Activated T-helper 1 cell treated with anti-CD3 and anti-CD28 coated beads, Interleukin-12 subunit alpha, Interleukin-12 subunit beta, Interleukin-2, Interleukin-4 antibody, amounts not matched to agents 30 ng/mL and 10 ng/mL and 1 ng/mL, durations not matched to agents 14 hours and 24 hours and 36 hours (primary cell): ENCODE measurements around the gene NLGN2. TPM values are rescaled to one million over a fixed set of nuclear protein-coding genes. Genes with fewer than 3 reads are reported as not detected.
A peak's percentile ranks its signal among the peaks of the same experiment; 100 is the strongest.

Experiments used
- DNase-seq: peaks from one replicate; pipeline ENCODE4 v3.0.0; 2021; ENCODE audit warnings: low spot score
- H3K27ac Mint-ChIP-seq: one replicate; pipeline ENCODE4 v1.8.0; 2021; ENCODE audit warnings: mild to moderate bottlenecking, mixed read lengths
- H3K27me3 Mint-ChIP-seq: one replicate; pipeline ENCODE4 v1.8.0; 2022; ENCODE audit warnings: mild to moderate bottlenecking, moderate library complexity, mixed read lengths; ENCODE audit not compliant: insufficient read depth
- H3K36me3 Mint-ChIP-seq: one replicate; pipeline ENCODE4 v1.8.0; 2021; ENCODE audit warnings: low read depth, mixed read lengths
- H3K4me1 Mint-ChIP-seq: one replicate; pipeline ENCODE4 v1.8.0; 2021; ENCODE audit warnings: low read depth, mixed read lengths
- H3K4me3 Mint-ChIP-seq: one replicate; pipeline ENCODE4 v1.8.0; 2021; ENCODE audit warnings: mild to moderate bottlenecking, moderate library complexity, mixed read lengths
- H3K9me3 Mint-ChIP-seq: one replicate; pipeline ENCODE4 v1.8.0; 2021; ENCODE audit warnings: mixed read lengths
- intact Hi-C: fragments of 100-400 bp; cut with micrococcal nuclease; formaldehyde crosslinking; loops from one replicate; pipeline ENCODE4 v1.15.1; 2024
- total RNA-seq: library from RNA; stranded (reverse); gene quantifications from 2 replicates; pipeline ENCODE4 v1.2.3, GENCODE V29; 2022

The NLGN2 gene
- total RNA-seq, 1 donor from 2014 or later: 2.7 TPM

GRCh38 chr17:7437950-7438614, 30.4 kb downstream of the NLGN2 start:
- Mint-ChIP-seq H3K4me1 (peaks cover 43% of the 10 kb centered on the region), H3K36me3 (peaks cover 14% of the 10 kb centered on the region), H3K9me3 (no peaks in the 10 kb centered on the region), H3K4me3 (peak overlapping the region; percentile 81), H3K27me3 (peaks cover 7% of the 10 kb centered on the region), H3K27ac (peak overlapping the region; percentile 85)
- DNase-seq: peak; percentile 72
- intact Hi-C loops: loop anchor here (1.0 to 5.0 kb wide), 4 partner anchors 43 to 391 kb away; partner anchors contain the start of gene PLSCR3

GRCh38 chr17:7438656-7439460, 31.2 kb downstream of the NLGN2 start:
- Mint-ChIP-seq H3K9me3 (no peaks in the 10 kb centered on the region), H3K4me3 (peak overlapping the region; percentile 81), H3K27me3 (peaks cover 7% of the 10 kb centered on the region), H3K4me1 (peaks cover 43% of the 10 kb centered on the region), H3K27ac (peak overlapping the region; percentile 85), H3K36me3 (peaks cover 16% of the 10 kb centered on the region)
- no peak for DNase-seq
- intact Hi-C loops: loop anchor here (1.0 to 5.0 kb wide), 3 partner anchors 8 to 392 kb away; no protein-coding TSS in a partner anchor

- H3K27me3 Mint-ChIP-seq: peaks cover 10% of the 10 kb centered on the region
Observed at GRCh38 chr17:7439462-7440112, 31.9 kb downstream of the NLGN2 start, which contains the start of gene FGF11. FGF11 (plus strand) TSS chr17:7439512; CDS start chr17:7439621, 109 bp downstream.

GRCh38 chr17:7440113-7440833, 32.6 kb downstream of the NLGN2 start:
- intact Hi-C loops: no loop called here
- H3K4me3 Mint-ChIP-seq: peak overlapping the region; percentile 83
- H3K36me3 Mint-ChIP-seq: peaks cover 20% of the 10 kb centered on the region
- H3K27ac Mint-ChIP-seq: peak overlapping the region; percentile 83
- peak; percentile 35 for DNase-seq
- no peaks in the 10 kb centered on the region for H3K9me3 Mint-ChIP-seq
- H3K4me1 Mint-ChIP-seq: peaks cover 44% of the 10 kb centered on the region
- H3K27me3 Mint-ChIP-seq: peaks cover 10% of the 10 kb centered on the region

More at GRCh38 chr17:7439462-7440112, 31.9 kb downstream of the NLGN2 start, which contains the start of gene FGF11:
- peak within 1 kb of the TSS; percentile 85 for H3K27ac Mint-ChIP-seq
- no peak for DNase-seq
- no peaks in the 10 kb centered on the region for H3K9me3 Mint-ChIP-seq
- intact Hi-C loops: loop anchor here (1.0 to 5.0 kb wide), 3 partner anchors 8 to 392 kb away; no protein-coding TSS in a partner anchor
- peak within 1 kb of the TSS; percentile 83 for H3K4me3 Mint-ChIP-seq
- H3K36me3 Mint-ChIP-seq: peaks cover 20% of the 10 kb centered on the region
- H3K4me1 Mint-ChIP-seq: peaks cover 43% of the 10 kb centered on the region

GRCh38 chr17:7440834-7441195, 33.2 kb downstream of the NLGN2 start:
- no peak for DNase-seq
- H3K4me1 Mint-ChIP-seq: peaks cover 46% of the 10 kb centered on the region
- H3K4me3 Mint-ChIP-seq: peak overlapping the region; percentile 83
- intact Hi-C loops: no loop called here
- peaks cover 23% of the 10 kb centered on the region for H3K36me3 Mint-ChIP-seq
- peaks cover 13% of the 10 kb centered on the region for H3K27me3 Mint-ChIP-seq
- H3K9me3 Mint-ChIP-seq: no peaks in the 10 kb centered on the region
- H3K27ac Mint-ChIP-seq: no peak overlapping the region

GRCh38 chr17:7441266-7441665, 33.6 kb downstream of the NLGN2 start:
- no peak for DNase-seq
- Mint-ChIP-seq H3K27ac (no peak overlapping the region), H3K27me3 (peaks cover 15% of the 10 kb centered on the region), H3K4me3 (peak overlapping the region; percentile 69), H3K9me3 (no peaks in the 10 kb centered on the region), H3K36me3 (peaks cover 26% of the 10 kb centered on the region), H3K4me1 (peaks cover 46% of the 10 kb centered on the region)
- intact Hi-C loops: no loop called here

GRCh38 chr17:7442142-7442541, 34.5 kb downstream of the NLGN2 start:
- no peak for DNase-seq
- peaks cover 18% of the 10 kb centered on the region for H3K27me3 Mint-ChIP-seq
- peaks cover 38% of the 10 kb centered on the region for H3K4me1 Mint-ChIP-seq
- H3K27ac Mint-ChIP-seq: no peak overlapping the region
- H3K36me3 Mint-ChIP-seq: peaks cover 29% of the 10 kb centered on the region
- H3K4me3 Mint-ChIP-seq: no peak overlapping the region
- no peaks in the 10 kb centered on the region for H3K9me3 Mint-ChIP-seq
- intact Hi-C loops: no loop called here

- no peak overlapping the region for H3K4me3 Mint-ChIP-seq
- no peaks in the 10 kb centered on the region for H3K9me3 Mint-ChIP-seq
- H3K4me1 Mint-ChIP-seq: peaks cover 26% of the 10 kb centered on the region
- peaks cover 31% of the 10 kb centered on the region for H3K36me3 Mint-ChIP-seq
- DNase-seq: no peak
- intact Hi-C loops: no loop called here
- H3K27me3 Mint-ChIP-seq: peaks cover 21% of the 10 kb centered on the region
- H3K27ac Mint-ChIP-seq: no peak overlapping the region
Observed at GRCh38 chr17:7443499-7444485, 36.1 kb downstream of the NLGN2 start.

GRCh38 chr17:7444682-7445618, 37.3 kb downstream of the NLGN2 start, which contains the start of gene CHRNB1:
CHRNB1 (plus strand) TSS chr17:7445061; CDS start chr17:7445128, 67 bp downstream.
- peak within 1 kb of the TSS; percentile 34 for H3K27ac Mint-ChIP-seq
- intact Hi-C loops: loop anchor here (1.0 kb wide), 1 partner anchor 10 kb away; no protein-coding TSS in a partner anchor
- peaks cover 19% of the 10 kb centered on the region for H3K27me3 Mint-ChIP-seq
- H3K4me3 Mint-ChIP-seq: peak within 1 kb of the TSS; percentile 79
- peaks cover 29% of the 10 kb centered on the region for H3K36me3 Mint-ChIP-seq
- peaks cover 20% of the 10 kb centered on the region for H3K4me1 Mint-ChIP-seq
- DNase-seq: no peak
- no peaks in the 10 kb centered on the region for H3K9me3 Mint-ChIP-seq

- intact Hi-C loops: loop anchor here (1.0 kb wide), 1 partner anchor 10 kb away; no protein-coding TSS in a partner anchor
- peak overlapping the region; percentile 79 for H3K4me3 Mint-ChIP-seq
- peaks cover 19% of the 10 kb centered on the region for H3K27me3 Mint-ChIP-seq
- peak; percentile 24 for DNase-seq
- H3K27ac Mint-ChIP-seq: peak overlapping the region; percentile 34
- peaks cover 15% of the 10 kb centered on the region for H3K4me1 Mint-ChIP-seq
- H3K36me3 Mint-ChIP-seq: peaks cover 33% of the 10 kb centered on the region
- H3K9me3 Mint-ChIP-seq: no peaks in the 10 kb centered on the region
Observed at GRCh38 chr17:7445619-7445968, 37.9 kb downstream of the NLGN2 start.
